GM19438 (cell line): ENCODE results near the gene LRRC7.

Experiments
- ATAC-seq: cut with Tn5 transposase; IDR thresholded peaks from one replicate; pipeline ENCODE4 v1.9.1; 2021; ENCODE audit warnings: low read depth; ENCODE audit not compliant: unreplicated experiment

LRRC7 gene

GRCh38 chr1:69752831-69753230 lies 185.1 kb downstream of the LRRC7 start:
- ATAC-seq, result no peak

DNA sequence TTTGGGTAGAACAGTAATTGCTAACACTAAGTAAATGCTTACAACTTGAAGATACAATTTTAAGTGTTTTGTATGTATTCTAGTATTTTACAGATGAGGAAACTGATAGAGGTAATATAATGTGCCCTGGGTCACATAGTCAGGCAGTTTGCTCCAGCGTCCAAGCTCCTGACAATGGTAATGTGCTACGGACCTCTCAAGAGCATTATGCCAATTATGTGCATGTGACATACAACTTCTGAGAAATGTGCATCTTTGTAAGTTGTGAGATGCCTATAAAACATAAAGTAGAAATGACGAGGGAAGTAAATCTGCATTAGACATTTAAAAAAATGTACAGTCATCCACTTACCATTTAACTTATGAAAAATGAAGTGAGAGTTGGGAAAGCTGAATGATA lies 186.8 kb downstream of the LRRC7 start:
- ATAC-seq, result no peak

DNA sequence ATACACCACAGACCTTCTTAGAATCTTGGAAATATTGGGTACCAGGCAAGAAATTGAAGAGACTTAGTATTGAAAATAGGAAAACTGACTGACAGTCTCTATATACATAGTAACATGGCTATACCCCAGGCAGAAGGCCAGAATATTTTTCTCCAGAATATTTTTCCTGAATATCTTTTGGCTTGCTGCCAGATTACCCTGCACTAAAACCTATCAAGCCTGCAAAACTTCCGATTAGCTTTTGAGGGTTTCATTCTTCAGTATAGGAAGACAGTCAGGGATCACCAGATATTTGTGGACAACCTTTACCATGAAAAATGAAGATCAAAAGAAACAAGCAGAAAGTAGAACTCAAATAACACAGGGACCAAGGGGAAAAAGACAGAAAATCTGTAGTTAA lies 187.9 kb downstream of the LRRC7 start:
- ATAC-seq, result no peak

GRCh38 chr1:69765951-69766350 lies 198.2 kb downstream of the LRRC7 start:
- no peak for ATAC-seq

DNA sequence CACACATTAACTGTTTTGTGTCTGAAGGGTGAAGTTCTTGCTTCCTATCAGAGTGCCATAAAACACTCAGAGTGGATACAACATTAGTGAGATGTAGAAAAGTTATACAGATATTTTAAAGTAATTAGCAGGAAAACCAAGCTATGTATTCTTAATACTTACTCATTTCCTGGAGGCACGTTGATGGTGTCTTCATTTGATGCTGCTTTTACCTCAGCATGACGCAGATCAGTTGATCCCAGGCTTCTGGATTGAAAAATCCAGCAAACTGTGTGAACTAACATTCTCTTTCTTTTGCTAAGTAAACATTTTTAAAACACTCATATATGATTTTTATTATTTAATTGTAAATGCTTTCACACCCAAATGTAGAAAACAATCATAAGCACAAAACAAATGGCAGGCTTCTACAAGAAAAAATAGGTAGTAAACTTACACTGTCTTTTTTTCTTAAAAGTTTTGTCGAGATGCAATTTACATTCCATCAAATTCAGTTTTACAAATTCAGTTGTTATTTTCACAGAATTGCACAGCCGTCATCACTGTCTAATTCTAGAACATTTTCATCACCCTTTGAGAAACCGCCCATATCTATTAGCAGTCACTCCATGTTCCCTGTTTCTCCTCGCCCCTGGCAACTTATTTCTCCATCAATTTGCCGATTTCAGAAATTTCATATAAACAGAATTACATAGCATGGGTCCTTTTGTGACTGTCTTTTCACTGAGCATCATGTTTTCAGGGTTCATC lies 198.9 kb downstream of the LRRC7 start:
- ATAC-seq, result no peak

GRCh38 chr1:69776555-69776954 lies 208.8 kb downstream of the LRRC7 start:
- no peak for ATAC-seq

DNA sequence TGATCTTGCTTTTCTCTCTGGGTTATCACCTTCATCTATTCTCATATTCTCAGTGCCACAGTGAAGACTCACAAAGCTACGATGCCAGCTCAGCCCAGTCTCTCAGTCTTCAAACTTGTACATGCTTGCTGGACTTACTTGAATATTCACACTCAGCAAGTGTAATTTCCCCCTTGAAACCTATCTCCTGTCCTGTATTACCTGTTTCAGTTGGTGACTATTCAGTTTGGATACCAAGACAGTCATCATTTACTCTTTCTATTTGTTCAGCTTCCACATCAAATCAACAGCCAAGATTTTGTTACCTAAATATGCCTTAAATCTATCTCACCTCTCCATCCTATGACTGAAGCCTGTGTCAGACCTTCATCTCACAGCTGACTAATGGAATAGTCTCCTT lies 209.7 kb downstream of the LRRC7 start:
- no peak for ATAC-seq

GRCh38 chr1:69777971-69778370 lies 210.2 kb downstream of the LRRC7 start:
- ATAC-seq, result no peak

DNA sequence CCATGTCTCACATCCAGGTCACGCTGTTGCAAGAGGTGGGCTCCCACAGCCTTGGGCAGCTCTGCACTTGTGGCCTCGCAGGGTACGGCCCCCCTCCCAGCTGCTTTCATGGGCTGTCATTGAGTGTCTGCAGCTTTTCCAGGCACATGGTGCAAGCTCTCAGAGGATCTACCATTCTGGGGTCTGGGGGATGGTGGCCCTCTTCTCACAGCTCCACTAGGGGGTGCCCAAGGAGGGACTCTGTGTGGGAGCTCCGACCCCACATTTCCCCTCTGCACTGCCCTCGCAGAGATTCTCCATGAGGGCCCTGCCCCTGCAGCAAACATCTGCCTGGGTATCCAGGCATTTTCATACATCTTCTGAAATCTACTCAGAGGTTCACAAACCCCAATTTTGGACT lies 219.4 kb downstream of the LRRC7 start:
- ATAC-seq, result no peak

DNA sequence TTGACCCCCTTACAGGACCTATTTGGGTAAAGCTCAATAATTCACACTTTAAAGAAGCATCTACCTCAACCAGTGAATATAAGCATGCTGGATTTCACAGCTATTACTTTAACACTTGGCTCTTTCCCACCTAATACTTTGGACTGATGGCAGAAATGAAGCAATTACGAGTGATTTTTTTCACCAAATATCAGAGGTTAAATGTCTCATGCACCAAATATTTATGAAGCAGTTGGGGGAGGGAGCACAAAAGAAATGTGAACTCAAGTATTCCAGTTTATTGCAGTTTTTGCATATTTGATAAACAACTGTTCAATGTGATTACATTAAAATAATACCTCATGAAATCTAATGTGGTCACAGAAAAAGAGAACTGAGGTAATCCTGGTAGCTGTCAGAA lies 223.6 kb downstream of the LRRC7 start:
- ATAC-seq, result no peak

DNA sequence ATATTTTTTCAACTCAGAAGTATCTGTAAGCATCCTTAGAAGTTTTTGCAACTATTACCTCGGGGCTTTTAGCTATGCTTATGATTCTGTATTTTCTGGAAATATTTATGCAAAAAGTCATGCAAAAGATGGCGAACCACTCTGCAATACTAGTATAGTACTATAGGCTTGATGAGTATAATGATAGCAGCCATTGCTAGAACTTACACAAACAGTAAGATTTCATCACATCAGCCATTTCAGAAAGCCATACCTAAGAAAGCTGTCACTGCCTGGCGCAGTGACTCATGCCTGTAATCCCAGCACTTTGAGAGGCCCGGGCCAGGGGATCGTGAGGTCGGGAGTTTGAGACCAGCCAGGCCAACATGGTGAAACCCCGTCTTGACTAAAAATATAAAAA lies 227.1 kb downstream of the LRRC7 start:
- no peak for ATAC-seq

- no peak for ATAC-seq
Measured at GRCh38 chr1:69814926-69815325, 247.2 kb downstream of the LRRC7 start.

DNA sequence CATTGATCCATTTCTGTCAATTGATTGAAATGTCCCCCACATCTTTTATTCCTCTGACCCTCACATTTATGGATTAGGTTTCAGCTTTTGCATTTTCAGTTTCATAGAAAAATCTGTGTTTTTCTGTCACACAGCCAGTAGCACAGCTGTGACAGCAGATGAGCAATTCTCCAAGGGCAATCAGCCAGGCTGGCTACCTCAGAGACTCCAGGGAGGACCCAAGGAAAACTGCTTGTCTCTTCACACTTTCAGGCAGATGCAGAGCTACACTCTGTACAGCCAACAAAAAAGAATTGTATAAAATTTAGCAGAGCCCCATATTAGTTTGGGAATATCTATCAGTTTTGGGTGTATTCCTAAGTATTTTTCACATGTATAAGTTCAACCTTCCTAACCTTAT lies 257.2 kb downstream of the LRRC7 start:
- no peak for ATAC-seq

DNA sequence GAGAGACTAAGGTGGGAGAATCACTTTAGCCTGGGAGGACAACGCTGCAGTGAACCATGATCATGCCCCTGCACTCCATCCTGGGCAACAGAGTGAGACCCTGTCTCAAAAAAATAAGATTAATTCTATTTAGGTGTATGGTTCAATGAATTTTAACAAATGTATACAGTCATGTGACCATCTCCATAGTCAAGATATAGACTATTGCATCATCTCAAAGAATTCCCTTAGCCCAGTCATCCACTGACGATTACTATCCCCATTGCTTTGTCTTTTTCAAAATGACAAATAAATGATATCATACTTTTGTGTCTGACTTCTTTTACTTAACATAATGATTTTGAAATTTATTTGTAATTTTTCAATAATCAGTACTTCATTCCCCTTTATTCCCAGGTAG lies 260.0 kb downstream of the LRRC7 start:
- no peak for ATAC-seq

DNA sequence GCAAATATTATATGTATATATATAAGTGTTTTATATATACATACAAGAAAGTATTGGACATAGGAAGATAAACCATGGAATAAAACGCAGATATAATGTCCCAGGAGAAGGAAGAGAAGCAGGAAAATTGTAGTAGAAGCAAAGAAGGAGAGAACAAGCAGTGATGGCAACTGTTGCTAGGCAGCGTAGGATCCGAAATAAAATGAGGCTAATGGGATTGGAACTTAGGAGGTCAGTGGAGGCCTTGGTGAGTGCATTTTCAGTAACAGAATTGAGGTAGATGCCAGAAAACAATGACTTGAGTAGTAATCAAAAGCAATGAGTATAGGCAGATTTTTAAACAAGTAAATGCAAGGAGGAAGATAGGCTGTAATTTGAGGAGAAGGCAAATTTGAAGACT lies 265.8 kb downstream of the LRRC7 start:
- no peak for ATAC-seq

DNA sequence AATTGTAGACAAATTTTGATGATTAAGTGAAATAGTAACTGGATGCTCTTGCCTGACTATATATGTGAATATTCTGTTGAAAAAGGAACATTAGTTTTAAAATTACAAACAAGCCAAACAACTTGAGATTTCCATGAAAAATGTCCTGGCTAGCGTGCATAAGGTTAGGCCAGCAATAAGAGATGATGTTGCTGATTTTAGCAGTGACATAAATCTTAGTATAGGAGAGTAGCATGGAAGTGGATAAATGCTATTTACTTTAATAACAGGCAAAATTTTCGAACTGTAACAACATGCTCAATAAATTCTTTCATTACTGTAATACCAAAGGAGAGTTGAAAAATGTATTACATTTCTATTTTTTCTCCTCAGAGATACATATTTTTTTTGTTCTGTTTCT lies 266.6 kb downstream of the LRRC7 start:
- ATAC-seq, result no peak

DNA sequence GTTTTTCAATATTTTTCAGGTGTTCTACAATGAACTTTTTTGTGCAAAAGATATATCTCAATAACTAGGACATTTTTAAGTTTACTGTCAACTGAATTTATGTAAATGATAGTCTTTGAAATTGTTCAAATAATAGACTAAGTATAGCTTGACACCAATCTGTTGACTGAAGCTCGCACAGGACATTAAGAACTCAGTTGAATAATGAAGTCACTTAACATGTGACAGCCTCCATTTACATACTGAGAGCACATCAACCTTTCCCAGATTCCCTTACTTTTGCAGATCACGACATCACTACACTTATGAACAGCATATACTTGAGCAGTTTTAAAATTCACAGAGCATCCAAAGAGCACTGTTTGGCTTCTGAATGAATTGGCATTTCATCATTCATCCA lies 268.2 kb downstream of the LRRC7 start:
- no peak for ATAC-seq

- ATAC-seq, result no peak
Measured at GRCh38 chr1:69836971-69837636, 269.4 kb downstream of the LRRC7 start.

GRCh38 chr1:69842326-69842725 lies 274.6 kb downstream of the LRRC7 start:
- no peak for ATAC-seq

DNA sequence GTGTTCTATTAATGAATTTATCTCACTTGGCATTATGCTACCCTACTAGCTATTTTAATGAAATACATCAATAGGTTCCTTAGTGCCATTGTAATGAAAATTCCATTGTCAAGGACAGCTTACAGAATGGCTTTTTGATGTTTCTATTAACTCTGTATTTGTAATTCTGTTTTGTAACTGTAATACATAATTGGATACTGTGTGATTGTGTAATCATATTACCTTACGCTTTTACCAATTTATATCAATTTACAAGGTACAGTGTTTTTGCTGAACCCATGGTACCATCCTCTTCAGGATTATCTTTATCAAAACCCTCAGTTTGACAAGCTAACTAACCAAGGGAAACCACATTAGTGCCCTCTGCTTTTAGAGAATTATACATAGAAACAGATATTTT lies 277.9 kb downstream of the LRRC7 start:
- ATAC-seq, result no peak

DNA sequence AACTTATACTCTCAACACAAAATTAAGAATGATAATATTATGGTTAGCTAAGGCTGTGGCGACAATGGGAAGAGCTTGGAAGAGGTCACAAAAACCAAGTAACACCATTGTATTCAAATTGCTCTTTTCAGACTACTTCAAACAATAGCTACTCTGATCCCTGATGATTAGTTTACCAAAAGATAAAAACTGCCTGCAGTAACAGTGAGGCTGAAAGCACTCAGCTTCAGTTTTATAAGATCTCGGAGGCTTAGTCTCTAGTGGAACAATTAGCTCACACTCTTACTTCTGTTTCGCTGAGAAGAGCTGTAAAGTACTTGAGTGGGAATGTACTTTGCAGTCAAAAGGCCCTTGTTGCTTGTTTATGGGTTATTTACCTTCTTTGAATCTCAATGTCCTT lies 278.5 kb downstream of the LRRC7 start:
- ATAC-seq, result no peak

- no peak for ATAC-seq
Measured at GRCh38 chr1:69847670-69848069, 279.9 kb downstream of the LRRC7 start.
